Right ventricle myocardium inferior (tissue), 1 donor: Measurements from ENCODE around the gene LGALS3BP. TPM values are rescaled to one million over a fixed set of nuclear protein-coding genes. Genes with fewer than 3 reads are reported as not detected.

Source experiments
- ATAC-seq: fragments of 200-7000 bp; cut with Tn5 transposase; one replicate; pipeline ENCODE4 v1.9.1; 2020; ENCODE audit warnings: mild to moderate bottlenecking, moderate library complexity
- DNase-seq: peaks from one replicate; pipeline ENCODE4 v3.0.0; 2021; ENCODE audit errors: missing footprints
- intact Hi-C: fragments of 100-400 bp; cut with DNase I; formaldehyde crosslinking; loops from one replicate; pipeline ENCODE4 v1.11.0; 2022
- total RNA-seq: library from RNA; stranded (reverse); fragmentation: NEBNext Ultra II Directional; extraction: Animal tissue kit (Norgen Biotek cat#: 25700); gene quantifications from one replicate; pipeline ENCODE4 v1.2.1, GENCODE V29; 2021
- donor health status: DM: no; HTN: yes; CAD: no; lungs with severe emphysema.

The LGALS3BP gene
- total RNA-seq, 1 donor from 2014 or later = 611 TPM

GRCh38 chr17:78991017-78991738 is 11.5 kb upstream of the LGALS3BP start:
- intact Hi-C loops = no loop called here
- no peak for ATAC-seq
- DNase-seq = peak; percentile 35

- ATAC-seq (no peak), DNase-seq (peak; percentile 60)
- intact Hi-C loops = no loop called here
These were observed 10.8 kb upstream of the LGALS3BP start for GRCh38 chr17:78990349-78991016.

GRCh38 chr17:78988152-78988551 is 8.4 kb upstream of the LGALS3BP start:
- peak; percentile 33 for DNase-seq
- no peak for ATAC-seq
- intact Hi-C loops = no loop called here

DNA sequence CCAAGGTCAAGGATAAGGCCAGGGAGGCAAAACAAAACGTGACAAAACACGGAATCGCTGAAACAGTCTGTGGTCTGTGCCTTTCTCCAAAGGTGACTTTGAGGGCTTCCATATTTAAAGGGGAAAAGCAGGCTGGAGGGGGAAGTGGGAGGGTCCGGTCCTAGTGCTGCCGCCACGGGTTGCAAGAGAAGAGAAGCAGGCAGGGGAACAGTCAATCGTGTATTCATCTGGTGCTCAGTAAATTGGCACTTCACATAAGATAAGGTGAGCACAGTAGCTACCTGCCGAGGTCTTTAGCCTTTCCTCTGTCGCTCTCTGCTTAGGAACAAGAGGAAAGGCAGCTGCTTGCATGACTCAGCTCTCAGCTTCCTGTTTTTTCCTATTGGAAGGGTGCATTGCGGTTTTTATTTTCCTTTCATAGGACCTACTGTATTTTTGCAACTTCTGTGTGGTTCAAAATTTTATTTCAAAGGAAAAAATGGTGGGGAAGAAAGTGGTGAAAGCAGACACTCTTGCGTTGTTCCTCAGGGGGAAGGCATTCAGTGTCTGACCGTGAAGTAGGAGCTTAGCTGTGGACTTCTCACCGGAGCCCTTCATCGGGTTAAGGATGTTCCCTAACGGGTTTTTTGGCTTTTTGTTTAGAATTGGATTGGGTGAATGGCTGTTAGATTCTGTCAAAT is 7.1 kb upstream of the LGALS3BP start:
- DNase-seq (peak; percentile 53), ATAC-seq (peak; percentile 52)
- intact Hi-C loops = loop anchor here (2.0 kb wide), 1 partner anchor 40 kb away; no protein-coding TSS in a partner anchor

GRCh38 chr17:78986048-78986648 is 6.4 kb upstream of the LGALS3BP start:
- DNase-seq (peak; percentile 52), ATAC-seq (peak; percentile 73)
- intact Hi-C loops = loop anchor here (2.0 kb wide), 1 partner anchor 41 kb away; no protein-coding TSS in a partner anchor

- intact Hi-C loops = no loop called here
- ATAC-seq (no peak), DNase-seq (no peak)
These were observed 5.7 kb upstream of the LGALS3BP start for GRCh38 chr17:78985395-78985794.

- ATAC-seq (no peak), DNase-seq (peak; percentile 42)
- intact Hi-C loops = no loop called here
These were observed 1.5 kb upstream of the LGALS3BP start for GRCh38 chr17:78981010-78981888.

DNA sequence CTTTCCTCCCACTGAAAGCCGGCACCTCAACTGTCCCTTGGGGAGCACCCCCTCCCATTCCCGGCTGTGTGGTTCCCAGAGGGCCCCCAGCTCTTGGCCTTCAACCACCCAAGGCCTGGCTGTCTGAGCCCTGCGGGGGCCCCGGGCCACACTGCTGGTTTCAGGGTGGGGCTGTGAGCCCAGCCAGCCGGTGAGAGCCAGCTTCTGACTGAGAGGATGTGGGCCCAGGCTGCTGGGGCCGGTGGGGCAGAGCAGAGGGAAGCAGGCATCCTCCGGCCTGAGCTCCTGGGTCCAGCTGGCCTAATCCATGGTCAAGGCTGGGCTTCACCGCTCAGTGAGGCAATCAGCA is 875 bp upstream of the LGALS3BP start:
- intact Hi-C loops = no loop called here
- ATAC-seq (no peak), DNase-seq (peak; percentile 50)

- intact Hi-C loops = loop anchor here (10.0 kb wide), 1 partner anchor 253 kb away; no protein-coding TSS in a partner anchor
- DNase-seq (peak; percentile 74), ATAC-seq (peak; percentile 68)
These were observed 1.4 kb downstream of the LGALS3BP start for GRCh38 chr17:78977997-78978973.

GRCh38 chr17:78977681-78977943 is 2.1 kb downstream of the LGALS3BP start:
- ATAC-seq (no peak), DNase-seq (peak; percentile 45)
- intact Hi-C loops = loop anchor here (10.0 kb wide), 1 partner anchor 253 kb away; no protein-coding TSS in a partner anchor

DNA sequence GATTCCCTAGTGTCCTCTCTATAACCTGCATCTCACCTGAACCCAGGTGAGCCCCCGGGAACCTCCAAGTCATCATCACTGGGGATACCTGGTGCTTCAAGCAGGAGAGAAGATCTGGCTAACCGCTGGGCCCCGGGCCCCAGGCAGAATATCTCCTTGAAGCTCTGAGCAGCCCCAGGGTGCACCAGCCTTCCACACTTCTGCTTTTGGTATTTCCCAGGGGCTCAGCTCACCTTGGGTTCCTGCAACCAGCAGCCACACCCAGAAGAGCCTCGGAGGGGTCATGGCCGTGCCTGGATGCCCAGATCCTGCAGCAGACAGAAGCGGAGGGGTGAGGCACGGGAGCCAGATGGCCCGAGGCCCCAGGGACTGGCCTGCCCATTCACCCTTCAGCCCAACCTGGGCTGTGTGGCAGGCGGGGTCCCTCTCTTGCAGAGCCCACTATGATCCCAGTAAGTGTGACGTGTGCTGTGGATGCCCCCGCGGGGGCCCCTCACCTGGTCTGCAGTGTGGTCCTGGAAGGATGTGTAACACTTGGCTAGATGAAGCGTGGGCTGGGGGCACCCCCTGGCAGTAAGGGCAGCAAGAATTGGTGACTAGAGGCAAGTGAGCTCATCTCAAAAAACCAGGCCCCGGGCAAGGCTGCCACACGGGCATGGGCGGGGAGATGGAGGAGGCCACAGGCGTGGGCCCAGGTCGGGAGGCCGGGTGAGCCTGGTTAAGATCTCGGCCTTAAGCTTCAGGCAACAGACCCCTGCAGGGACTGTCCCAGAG is 2.6 kb downstream of the LGALS3BP start:
- intact Hi-C loops = loop anchor here (10.0 kb wide), 1 partner anchor 252 kb away; no protein-coding TSS in a partner anchor
- ATAC-seq = no peak
- peak; percentile 57 for DNase-seq

GRCh38 chr17:78974635-78975591 is 4.8 kb downstream of the LGALS3BP start:
- intact Hi-C loops = loop anchor here (5.0 to 10.0 kb wide), 2 partner anchors 48 to 250 kb away; partner anchors contain the start of gene TIMP2
- DNase-seq = peak; percentile 76

DNA sequence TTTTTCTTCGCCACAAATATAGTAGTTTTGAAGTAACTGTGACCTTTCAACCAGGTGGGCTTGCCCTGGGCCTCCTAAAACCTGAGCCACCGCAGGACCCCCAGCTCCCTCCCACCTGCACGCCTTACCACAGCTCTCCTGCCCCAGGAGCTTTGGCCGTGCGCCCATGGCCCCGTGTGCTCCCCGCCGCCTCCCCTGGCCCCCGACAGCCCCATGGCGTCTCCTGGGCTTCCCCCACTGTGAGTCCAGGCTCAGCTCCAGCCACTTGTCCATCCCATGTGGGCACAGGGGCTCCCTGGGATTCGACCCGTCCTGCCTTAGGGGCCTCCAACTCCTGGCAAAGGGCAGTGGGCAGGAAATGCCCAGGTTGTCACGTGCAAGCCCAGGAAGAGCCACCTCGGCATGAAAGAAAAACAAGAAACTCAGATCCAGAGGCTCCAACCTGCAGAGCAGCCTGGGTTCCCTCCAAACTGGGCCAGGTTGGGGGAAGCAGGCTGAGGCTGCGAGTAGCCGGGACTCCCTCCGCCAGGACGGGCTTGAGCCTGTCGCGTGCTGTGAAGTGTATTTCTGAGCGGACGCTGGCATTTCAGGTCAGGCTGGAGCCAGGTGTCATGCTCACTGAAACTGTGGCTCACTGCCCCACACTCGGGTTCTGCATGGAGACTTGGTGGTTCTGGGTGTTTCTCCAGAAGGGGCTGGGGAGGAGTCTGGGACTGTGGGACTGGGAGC is 5.8 kb downstream of the LGALS3BP start:
- no peak for ATAC-seq
- intact Hi-C loops = loop anchor here (5.0 to 10.0 kb wide), 2 partner anchors 47 to 249 kb away; partner anchors contain the start of gene TIMP2
- peak; percentile 60 for DNase-seq

More at GRCh38 chr17:78974635-78975591, 4.8 kb downstream of the LGALS3BP start:
- ATAC-seq = peak; percentile 47

DNA sequence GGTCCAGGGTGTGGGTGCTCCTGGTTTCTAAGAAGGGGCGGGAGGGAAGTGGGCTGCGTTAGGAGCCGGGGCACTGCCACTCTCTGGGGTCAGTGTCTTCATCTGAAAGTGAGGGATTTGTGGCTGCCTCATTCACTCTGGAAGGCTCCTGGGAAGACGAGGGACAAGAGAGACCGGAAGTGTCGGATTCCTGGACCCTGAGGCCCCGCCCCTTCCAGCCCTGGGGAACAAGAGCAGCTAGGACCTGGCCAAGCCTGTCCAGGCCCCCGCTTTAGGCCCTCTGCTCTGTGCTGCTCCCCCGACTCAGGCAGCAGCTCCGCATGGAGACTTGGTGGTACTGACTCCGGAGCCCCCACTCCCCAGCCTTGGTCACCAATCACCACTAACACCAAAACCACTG is 6.5 kb downstream of the LGALS3BP start:
- DNase-seq (peak; percentile 69), ATAC-seq (no peak)
- intact Hi-C loops = loop anchor here (5.0 to 10.0 kb wide), 2 partner anchors 46 to 248 kb away; partner anchors contain the start of gene TIMP2
